SH-SY5Y (cell line): Measurements from ENCODE around the gene ULK4.

Source experiments
- GATA2 ChIP-seq: IDR thresholded peaks from 2 replicates; pipeline ENCODE4 v1.6.1; 2011; ENCODE audit warnings: mild to moderate bottlenecking, low read depth, low read length
- GATA3 ChIP-seq: IDR thresholded peaks from 2 replicates; pipeline ENCODE4 v1.6.1; 2011; ENCODE audit warnings: low read depth, mild to moderate bottlenecking, low read length, moderate library complexity

- no peak for TF ChIP-seq GATA2
- TF ChIP-seq GATA3: no peak
These were observed 438.0 kb downstream of the ULK4 start for GRCh38 chr3:41523897-41524296.
